Mesodermal cell (in vitro differentiated cells): ENCODE data around the gene RAVER1.

Source experiments
- H3K27ac ChIP-seq: 2 replicates; pipeline ENCODE4 v1.7.0; 2013; ENCODE audit warnings: mild to moderate bottlenecking, low read depth, low read length, moderate library complexity; ENCODE audit not compliant: severe bottlenecking
- H3K36me3 ChIP-seq: 2 replicates; pipeline ENCODE4 v1.7.1; 2013; ENCODE audit warnings: mild to moderate bottlenecking, low read length, moderate library complexity; ENCODE audit not compliant: control insufficient read depth, insufficient read depth
- H3K4me1 ChIP-seq: one replicate; pipeline ENCODE4 v1.7.1; 2013; ENCODE audit warnings: mild to moderate bottlenecking, low read length; ENCODE audit not compliant: insufficient read depth, control insufficient read depth, poor library complexity, severe bottlenecking
- H3K4me3 ChIP-seq: 2 replicates; pipeline ENCODE4 v1.7.0; 2013; ENCODE audit warnings: low read length, control low read depth, mild to moderate bottlenecking; ENCODE audit not compliant: insufficient read depth, poor library complexity, severe bottlenecking; ENCODE audit errors: extremely low read depth
- H3K9me3 ChIP-seq: 2 replicates; pipeline ENCODE4 v1.7.1; 2013; ENCODE audit warnings: mild to moderate bottlenecking, low read length, moderate library complexity; ENCODE audit not compliant: control insufficient read depth
- WGBS, 2 experiments: methylation state at CpG; one replicate each; pipeline ENCODE4 v1.1.5; 2013; ENCODE audit warnings: missing lambda C conversion rate in 2 of 2; ENCODE audit not compliant: insufficient coverage in 2 of 2; 5-methylcytosine and 5-hydroxymethylcytosine counted together

The RAVER1 gene

DNA sequence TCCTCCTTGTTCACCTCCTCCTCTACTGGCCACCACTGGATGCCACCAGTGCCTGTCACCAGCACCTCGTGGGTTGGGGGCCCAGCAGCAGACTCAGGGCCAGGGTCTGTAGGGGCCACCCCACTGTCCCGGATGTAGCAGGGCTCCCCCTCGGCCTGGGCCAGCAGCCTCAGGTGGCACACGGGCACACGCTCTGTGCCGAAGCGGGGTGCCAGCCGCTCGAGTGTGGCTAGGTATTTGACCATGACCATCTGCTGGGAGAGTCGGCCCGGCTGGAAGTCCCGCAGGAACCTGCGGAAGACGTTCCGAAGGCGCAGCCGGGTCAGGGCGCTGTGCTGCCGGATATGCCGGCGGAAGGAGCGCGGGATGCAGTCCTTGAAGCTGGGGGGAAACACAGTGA is 32.2 kb upstream of the RAVER1 start:
- H3K36me3 ChIP-seq, result peaks cover 69% of the 10 kb centered on the region
- no peak overlapping the region for H3K4me3 ChIP-seq
- H3K9me3 ChIP-seq, result no peaks in the 10 kb centered on the region
- H3K4me1 ChIP-seq, result no peaks in the 10 kb centered on the region
- WGBS, 2 experiments, result 95 to 97% methylated on average over 22 of the region's 23 CpGs
- no peak overlapping the region for H3K27ac ChIP-seq

DNA sequence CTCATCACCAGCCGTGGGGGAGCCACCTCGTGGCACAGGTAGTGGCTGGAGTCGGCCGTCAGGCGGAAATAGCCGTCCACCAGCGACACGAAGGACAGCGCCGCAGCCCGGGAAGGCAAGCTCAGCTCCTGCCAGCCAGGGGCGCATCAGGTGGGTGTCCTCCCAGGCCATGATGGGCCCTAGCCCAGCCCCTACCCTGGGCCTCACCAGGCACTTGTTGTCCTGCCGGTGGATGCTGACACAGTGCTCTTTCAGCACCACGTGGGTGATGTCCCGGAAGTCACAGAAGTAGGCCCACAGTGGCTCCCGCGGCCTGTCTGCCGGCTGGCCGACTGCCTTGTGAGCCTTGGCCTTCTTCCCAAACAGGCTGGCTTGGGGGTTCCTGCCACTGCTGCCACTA is 31.3 kb upstream of the RAVER1 start:
- no peaks in the 10 kb centered on the region for H3K4me1 ChIP-seq
- no peaks in the 10 kb centered on the region for H3K9me3 ChIP-seq
- H3K36me3 ChIP-seq, result peaks cover 68% of the 10 kb centered on the region
- WGBS, 2 experiments, result 92 to 94% methylated on average over 17 to 19 of the region's 19 CpGs
- H3K27ac ChIP-seq, result no peak overlapping the region
- H3K4me3 ChIP-seq, result no peak overlapping the region

- no peaks in the 10 kb centered on the region for H3K4me1 ChIP-seq
- no peak overlapping the region for H3K27ac ChIP-seq
- peaks cover 68% of the 10 kb centered on the region for H3K36me3 ChIP-seq
- H3K4me3 ChIP-seq, result no peak overlapping the region
- no peaks in the 10 kb centered on the region for H3K9me3 ChIP-seq
- 79 to 92% methylated on average over 9 to 10 of the region's 12 CpGs for WGBS, 2 experiments
Measured at GRCh38 chr19:10363789-10364281, 30.5 kb upstream of the RAVER1 start.

GRCh38 chr19:10362259-10362658 is 28.9 kb upstream of the RAVER1 start:
- Histone ChIP-seq H3K27ac (no peak overlapping the region), H3K36me3 (peaks cover 67% of the 10 kb centered on the region), H3K4me1 (no peaks in the 10 kb centered on the region), H3K4me3 (no peak overlapping the region), H3K9me3 (no peaks in the 10 kb centered on the region)
- WGBS, 2 experiments, result 94 to 95% methylated on average over 18 of the region's 18 CpGs

- Histone ChIP-seq H3K4me3 (no peak overlapping the region), H3K4me1 (no peaks in the 10 kb centered on the region), H3K9me3 (no peaks in the 10 kb centered on the region), H3K36me3 (peaks cover 63% of the 10 kb centered on the region), H3K27ac (no peak overlapping the region)
- WGBS, 2 experiments, result 87 to 91% methylated on average over 15 of the region's 16 CpGs
Measured at GRCh38 chr19:10361569-10362011, 28.3 kb upstream of the RAVER1 start.

DNA sequence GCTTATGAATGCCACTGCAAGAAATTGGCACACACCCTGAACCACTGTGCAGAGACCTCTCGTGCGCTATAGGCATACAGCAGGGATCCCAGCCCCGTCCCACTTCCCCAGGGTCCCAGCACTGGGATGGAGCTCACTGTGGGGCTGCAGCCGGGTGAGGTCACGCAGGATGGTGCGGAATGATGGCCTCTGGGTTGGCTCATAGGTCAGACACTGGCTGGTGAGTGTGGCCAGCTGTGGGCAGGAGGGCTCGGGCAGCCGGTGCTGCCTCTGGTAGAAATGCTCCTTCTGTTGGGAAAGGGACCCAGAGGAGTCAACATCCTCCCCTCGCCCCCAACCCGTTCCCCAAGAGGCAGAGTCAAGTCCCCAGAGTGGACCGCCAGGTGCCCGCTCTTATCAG is 23.1 kb upstream of the RAVER1 start:
- H3K4me1 ChIP-seq, result peaks cover 5% of the 10 kb centered on the region
- no peaks in the 10 kb centered on the region for H3K9me3 ChIP-seq
- H3K27ac ChIP-seq, result no peak overlapping the region
- H3K4me3 ChIP-seq, result no peak overlapping the region
- WGBS, 2 experiments, result 96 to 97% methylated on average over 10 to 12 of the region's 12 CpGs
- H3K36me3 ChIP-seq, result peaks cover 53% of the 10 kb centered on the region

- Histone ChIP-seq H3K4me1 (peaks cover 5% of the 10 kb centered on the region), H3K27ac (peak overlapping the region; percentile 41), H3K9me3 (no peaks in the 10 kb centered on the region), H3K36me3 (peaks cover 52% of the 10 kb centered on the region), H3K4me3 (peak overlapping the region; percentile 14)
- WGBS, 2 experiments, result 61 to 62% methylated on average over 28 to 32 of the region's 32 CpGs
Measured at GRCh38 chr19:10353793-10354391, 20.6 kb upstream of the RAVER1 start.

- Histone ChIP-seq H3K36me3 (peaks cover 46% of the 10 kb centered on the region), H3K4me1 (peaks cover 5% of the 10 kb centered on the region), H3K4me3 (peak overlapping the region; percentile 14), H3K27ac (peak overlapping the region; percentile 53), H3K9me3 (no peaks in the 10 kb centered on the region)
- 52 to 55% methylated on average over 56 to 61 of the region's 63 CpGs for WGBS, 2 experiments
Measured at GRCh38 chr19:10352764-10353671, 19.7 kb upstream of the RAVER1 start.

DNA sequence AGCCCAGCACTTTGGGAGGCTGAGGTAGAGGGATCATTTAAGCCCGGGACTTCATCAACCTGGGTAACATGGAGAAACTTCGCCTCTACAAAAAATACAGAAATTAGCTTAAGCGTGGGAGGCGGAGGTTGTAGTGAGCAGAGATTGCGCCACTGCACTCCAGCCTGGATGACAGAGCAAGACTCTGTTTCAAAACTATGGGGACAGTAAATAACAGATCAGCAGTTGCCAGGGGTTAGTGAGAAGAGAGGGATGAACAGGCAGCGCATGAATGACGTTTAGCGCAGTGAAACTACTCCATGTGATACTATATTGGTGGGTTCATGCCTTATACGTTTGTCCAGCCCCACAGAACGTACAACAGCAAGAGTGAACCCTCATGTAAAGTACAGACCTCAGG is 13.2 kb upstream of the RAVER1 start:
- Histone ChIP-seq H3K27ac (no peak overlapping the region), H3K4me3 (no peak overlapping the region), H3K36me3 (peaks cover 7% of the 10 kb centered on the region), H3K9me3 (no peaks in the 10 kb centered on the region), H3K4me1 (no peaks in the 10 kb centered on the region)
- 92 to 95% methylated on average over 9 to 10 of the region's 10 CpGs for WGBS, 2 experiments

DNA sequence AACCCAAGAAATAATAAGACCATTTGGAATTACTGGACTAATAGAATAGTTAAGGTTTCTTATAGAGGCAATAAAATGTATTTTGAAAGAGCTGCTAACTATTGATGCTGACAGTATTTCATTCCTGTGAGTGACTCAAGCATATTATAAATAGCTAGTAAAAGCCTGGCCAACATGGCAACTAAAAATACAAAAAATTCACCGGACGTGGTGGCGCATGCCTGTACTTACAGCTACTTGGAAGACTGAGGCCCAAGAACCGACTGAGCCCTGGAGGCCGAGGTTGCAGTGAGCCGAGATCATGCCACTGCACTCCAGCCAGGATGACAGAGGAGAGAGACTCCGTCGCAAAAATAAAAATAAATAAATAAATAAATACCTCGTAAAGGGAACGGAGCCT is 11.5 kb upstream of the RAVER1 start:
- no peaks in the 10 kb centered on the region for H3K9me3 ChIP-seq
- H3K27ac ChIP-seq, result no peak overlapping the region
- 86 to 100% methylated on average over 4 to 5 of the region's 10 CpGs for WGBS, 2 experiments
- no peaks in the 10 kb centered on the region for H3K36me3 ChIP-seq
- no peak overlapping the region for H3K4me3 ChIP-seq
- H3K4me1 ChIP-seq, result no peaks in the 10 kb centered on the region

GRCh38 chr19:10343495-10343894 is 10.2 kb upstream of the RAVER1 start:
- Histone ChIP-seq H3K9me3 (no peaks in the 10 kb centered on the region), H3K4me3 (no peak overlapping the region), H3K4me1 (no peaks in the 10 kb centered on the region), H3K36me3 (no peaks in the 10 kb centered on the region), H3K27ac (no peak overlapping the region)
- WGBS, 2 experiments, result no CpG with 5 or more reads among the region's 2 CpGs
